Retinal pigment epithelial cell (primary cell): ENCODE measurements around the gene PTDSS2.

Source experiments
- DNase-seq: peaks from one replicate; pipeline ENCODE4 v3.0.0-alpha.2; 2010; ENCODE audit warnings: low read depth
- H3K4me3 ChIP-seq: 2 replicates; pipeline ENCODE4 v1.5.1; 2011; ENCODE audit warnings: mild to moderate bottlenecking, low read length, control low read depth, moderate library complexity
- CTCF ChIP-seq: conservative IDR thresholded peaks from 2 replicates; pipeline ENCODE4 v1.5.1; 2011; ENCODE audit warnings: low read depth, low read length, control low read depth, inconsistent platforms

Gene PTDSS2

GRCh38 chr11:494761-495536, 44.9 kb downstream of the PTDSS2 start:
- no peak for TF ChIP-seq CTCF
- no peak for DNase-seq
- H3K4me3 ChIP-seq: no peak overlapping the region

GRCh38 chr11:495537-495931, 45.5 kb downstream of the PTDSS2 start:
- TF ChIP-seq CTCF: no peak

GRCh38 chr11:496834-497564, 46.9 kb downstream of the PTDSS2 start:
- no peak overlapping the region for H3K4me3 ChIP-seq
- no peak for DNase-seq
- TF ChIP-seq CTCF: no peak

More at GRCh38 chr11:495537-495931, 45.5 kb downstream of the PTDSS2 start:
- DNase-seq: no peak
- H3K4me3 ChIP-seq: no peak overlapping the region

- H3K4me3 ChIP-seq: no peak overlapping the region
- no peak for DNase-seq
- TF ChIP-seq CTCF: no peak
Measured at GRCh38 chr11:497565-498296, 47.7 kb downstream of the PTDSS2 start.

- H3K4me3 ChIP-seq: no peak overlapping the region
- no peak for TF ChIP-seq CTCF
- DNase-seq: no peak
Measured at GRCh38 chr11:498297-499181, 48.5 kb downstream of the PTDSS2 start.
